GDM1 (cell line): ENCODE results near the gene SERPINA4.
"Not testable (repeated sequence)": the region's sequence is repeated elsewhere in the genome, so short reads cannot be mapped to it uniquely, and the experiment has no call there.

Source experiments
- DNase-seq: peaks from one replicate; lab custom pipeline; 2025; lab: John Stamatoyannopoulos, UW

Gene SERPINA4

DNA sequence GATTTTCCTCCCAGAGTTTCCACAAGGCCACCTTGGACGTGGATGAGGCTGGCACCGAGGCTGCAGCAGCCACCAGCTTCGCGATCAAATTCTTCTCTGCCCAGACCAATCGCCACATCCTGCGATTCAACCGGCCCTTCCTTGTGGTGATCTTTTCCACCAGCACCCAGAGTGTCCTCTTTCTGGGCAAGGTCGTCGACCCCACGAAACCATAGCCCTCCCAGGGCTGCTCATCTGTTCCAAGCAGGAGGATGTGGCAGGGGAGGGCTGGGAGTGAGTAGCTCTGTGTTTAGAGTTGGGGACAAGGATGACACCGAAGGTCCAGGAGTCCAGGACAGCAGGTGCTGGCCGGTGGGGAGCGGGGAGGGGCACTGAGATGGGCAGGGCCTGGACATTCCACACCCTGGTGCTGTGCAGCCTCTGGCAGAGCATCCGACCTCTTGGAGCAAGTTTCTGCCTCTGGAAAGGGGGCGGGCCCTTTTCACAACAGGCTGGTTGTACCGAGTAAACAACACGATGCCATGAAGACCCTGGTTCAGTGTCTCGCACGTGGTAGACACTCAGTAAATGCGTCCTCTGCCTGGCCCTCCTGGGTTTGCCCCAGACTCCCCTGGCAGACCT, 8.2 kb downstream of the SERPINA4 start:
- DNase-seq: no peak

DNA sequence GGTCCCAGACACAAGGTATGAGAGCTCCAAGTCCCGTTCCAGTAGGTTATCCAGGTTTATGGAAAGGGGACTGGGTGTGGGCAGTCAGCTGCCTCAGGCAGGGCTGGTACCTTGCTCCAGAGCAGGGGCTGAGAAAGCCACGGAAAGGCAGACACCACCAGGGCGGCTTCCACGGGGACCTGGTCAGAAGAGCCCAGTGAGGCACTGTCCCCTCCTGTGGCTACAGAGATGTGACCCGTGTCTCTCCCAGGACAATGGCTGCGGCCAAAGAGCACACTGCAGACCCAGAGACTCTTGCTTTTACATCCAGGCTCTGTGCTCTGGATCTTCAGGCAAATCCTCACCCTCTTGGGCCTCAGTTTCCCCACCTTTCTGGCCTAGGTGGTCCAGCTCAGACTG, 8.8 kb downstream of the SERPINA4 start:
- no peak for DNase-seq

- DNase-seq: no peak
Observed at GRCh38 chr14:94570440-94570839, 9.2 kb downstream of the SERPINA4 start.

- DNase-seq: no peak
Observed at GRCh38 chr14:94571395-94571794, 10.2 kb downstream of the SERPINA4 start.

GRCh38 chr14:94571950-94572349, 10.7 kb downstream of the SERPINA4 start:
- DNase-seq: no peak

GRCh38 chr14:94572637-94573303, 11.5 kb downstream of the SERPINA4 start:
- no peak for DNase-seq

DNA sequence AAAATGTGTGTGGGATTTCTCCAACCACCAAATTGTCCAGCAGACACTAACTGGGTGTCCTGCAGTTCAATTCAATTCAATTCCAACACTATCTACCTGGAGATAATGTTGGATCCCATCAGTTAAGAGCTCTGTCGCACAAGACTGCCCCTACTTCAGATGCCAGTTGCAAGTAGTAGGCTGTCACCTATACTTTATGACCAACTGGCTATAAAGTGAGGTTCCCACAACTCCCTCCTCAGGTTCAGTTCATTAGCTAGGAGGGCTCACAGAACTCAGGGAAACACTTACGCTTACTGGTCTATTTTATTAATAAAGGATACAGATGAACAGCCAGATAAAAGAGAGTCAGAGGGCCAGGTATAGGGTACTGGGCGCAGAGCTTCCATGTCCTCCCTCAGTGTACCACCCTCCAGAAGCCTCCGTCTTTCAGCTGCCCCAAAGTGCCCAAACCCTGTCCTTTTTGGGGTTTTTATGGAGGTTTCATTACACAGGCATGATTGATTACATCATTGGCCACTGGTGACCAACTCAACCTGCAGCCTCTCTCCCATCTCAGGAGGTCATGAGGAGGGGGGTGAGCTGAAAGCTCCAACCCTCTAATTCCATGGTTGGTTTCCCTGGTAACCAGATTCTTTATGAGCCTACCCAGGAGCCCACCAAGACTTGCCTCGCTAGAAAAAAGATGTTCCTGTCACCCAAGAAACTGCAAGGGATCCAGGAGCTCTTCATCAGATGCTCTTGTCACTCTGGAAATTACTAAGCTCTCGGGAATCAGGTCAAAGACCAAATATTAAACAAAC, 12.4 kb downstream of the SERPINA4 start:
- no peak for DNase-seq

- DNase-seq: no peak
Observed at GRCh38 chr14:94574336-94574735, 13.1 kb downstream of the SERPINA4 start.

DNA sequence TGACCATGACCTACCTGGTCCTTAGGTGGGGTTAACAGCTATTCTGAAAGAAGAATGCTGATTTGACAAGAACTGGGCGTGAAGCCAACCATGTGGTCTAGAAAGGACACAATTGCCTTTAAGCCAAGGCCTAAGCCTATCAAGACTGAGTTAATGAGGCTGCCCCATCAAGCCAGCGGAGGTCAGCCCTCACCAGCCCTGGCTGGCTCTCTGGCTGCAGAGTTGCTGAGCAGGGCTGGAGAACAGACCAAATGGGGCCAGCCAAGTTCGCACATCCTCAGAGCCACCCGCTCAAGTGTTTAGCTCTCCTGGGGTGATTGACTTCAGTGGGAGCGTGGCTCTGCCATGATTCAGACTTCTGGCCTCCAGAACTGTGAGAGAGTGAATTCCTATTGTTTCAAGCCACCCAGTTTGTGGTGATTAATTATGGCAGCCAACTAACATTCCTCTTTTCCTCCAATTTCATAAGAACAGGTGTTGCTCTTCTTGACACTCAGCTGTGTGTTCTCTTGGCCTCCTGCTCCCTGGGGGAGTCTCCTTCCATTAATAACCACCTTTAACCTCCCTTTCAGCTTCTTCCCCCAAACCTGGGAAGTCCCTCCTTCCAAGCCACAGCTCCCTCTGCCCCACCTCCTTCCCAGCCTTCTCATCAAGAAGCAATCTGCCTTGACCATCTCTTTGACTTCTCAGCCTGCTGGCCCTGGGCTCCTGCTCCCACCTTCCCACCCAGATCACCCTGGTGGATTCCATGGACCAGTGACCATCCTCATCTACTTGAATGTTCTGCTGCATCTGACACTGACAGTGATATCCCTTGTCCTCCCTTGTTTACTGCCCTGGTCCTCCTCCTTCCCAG, 14.7 kb downstream of the SERPINA4 start:
- DNase-seq: no peak

DNA sequence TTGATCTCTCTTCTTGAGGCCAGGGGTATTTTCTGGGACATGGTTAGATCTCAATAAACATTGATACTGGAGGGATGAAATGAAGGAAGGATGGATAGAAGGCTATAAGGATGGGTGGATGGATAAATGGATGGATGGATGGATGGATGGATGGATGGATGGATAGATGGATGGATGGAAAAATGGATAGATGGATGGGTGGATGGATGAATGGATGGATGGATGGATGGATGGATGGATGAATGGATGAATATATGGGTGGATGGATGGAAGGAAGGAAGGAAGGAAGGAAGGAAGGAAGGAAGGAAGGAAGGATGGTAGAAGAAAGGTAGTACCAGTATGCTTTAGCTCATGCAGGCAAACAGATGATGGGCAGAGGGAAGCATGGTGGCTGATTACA, 16.2 kb downstream of the SERPINA4 start:
- DNase-seq: not testable (repeated sequence)

GRCh38 chr14:94578712-94579111, 17.5 kb downstream of the SERPINA4 start:
- DNase-seq: no peak

- DNase-seq: no peak
Observed at GRCh38 chr14:94581127-94581999, 20.1 kb downstream of the SERPINA4 start, which contains the start of gene SERPINA5. SERPINA5 (plus strand) TSS chr14:94581426; CDS start chr14:94587363, 5,937 bp downstream.

- DNase-seq: no peak
Observed at GRCh38 chr14:94582199-94582750, 21.0 kb downstream of the SERPINA4 start.

- DNase-seq: no peak
Observed at GRCh38 chr14:94582851-94583250, 21.6 kb downstream of the SERPINA4 start.

DNA sequence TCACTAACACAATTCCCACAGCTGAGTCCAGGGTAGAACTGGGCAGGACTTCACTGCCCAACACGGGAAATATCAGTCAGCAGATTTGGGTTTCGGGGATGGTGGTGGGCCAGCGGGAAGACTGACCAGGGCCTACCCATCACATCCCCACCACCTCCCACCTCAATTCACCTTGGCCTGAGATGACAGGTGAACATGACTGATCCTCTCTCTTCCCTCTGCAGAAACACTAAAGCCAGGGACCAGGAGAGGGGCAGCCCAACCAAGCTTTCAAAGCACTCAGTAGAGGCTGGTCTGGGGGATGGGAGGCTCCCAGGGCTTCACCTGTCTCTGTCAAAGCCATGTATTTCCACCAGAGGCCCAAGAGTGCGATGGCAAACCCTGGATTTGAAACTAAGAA, 22.3 kb downstream of the SERPINA4 start:
- DNase-seq: no peak

- DNase-seq: no peak
Observed at GRCh38 chr14:94584591-94585280, 23.5 kb downstream of the SERPINA4 start.

GRCh38 chr14:94586635-94587034, 25.4 kb downstream of the SERPINA4 start:
- no peak for DNase-seq

DNA sequence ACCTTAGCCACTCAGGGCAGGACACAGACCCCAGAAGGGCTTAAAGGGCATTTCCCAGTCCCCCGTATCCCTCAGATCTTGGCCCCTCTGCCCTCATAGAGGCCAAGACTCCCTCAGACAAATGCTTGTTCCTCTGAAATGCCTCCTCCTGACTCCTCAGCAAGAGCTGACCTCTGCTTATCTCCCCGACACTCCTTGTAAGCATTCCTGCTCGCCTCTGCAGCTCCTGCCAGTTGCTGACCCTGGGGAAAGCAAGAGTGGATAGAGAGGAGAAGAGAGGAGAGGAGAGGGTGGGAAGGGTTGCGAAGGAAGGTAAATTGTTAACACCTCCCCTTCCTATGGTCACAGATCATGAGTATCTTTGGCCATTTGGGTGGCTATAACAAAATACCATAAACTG, 27.1 kb downstream of the SERPINA4 start:
- DNase-seq: no peak

DNA sequence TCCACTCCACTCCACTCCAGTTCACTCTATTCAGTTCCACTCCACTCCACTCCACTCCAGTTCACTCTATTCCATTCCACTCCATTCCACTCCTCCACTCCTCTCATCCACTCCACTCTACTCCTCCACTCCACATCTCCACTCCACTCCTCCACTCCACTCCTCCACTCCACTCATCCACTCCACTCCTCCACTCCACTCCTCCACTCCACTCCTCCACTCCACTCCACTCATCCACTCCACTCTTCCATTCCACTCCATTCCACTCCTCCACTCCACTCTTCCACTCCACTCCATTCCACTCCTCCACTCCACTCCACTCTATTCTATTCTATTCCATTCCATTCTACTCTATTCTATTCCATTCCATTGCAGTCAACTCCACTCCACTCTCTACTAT, 29.8 kb downstream of the SERPINA4 start:
- no peak for DNase-seq

DNA sequence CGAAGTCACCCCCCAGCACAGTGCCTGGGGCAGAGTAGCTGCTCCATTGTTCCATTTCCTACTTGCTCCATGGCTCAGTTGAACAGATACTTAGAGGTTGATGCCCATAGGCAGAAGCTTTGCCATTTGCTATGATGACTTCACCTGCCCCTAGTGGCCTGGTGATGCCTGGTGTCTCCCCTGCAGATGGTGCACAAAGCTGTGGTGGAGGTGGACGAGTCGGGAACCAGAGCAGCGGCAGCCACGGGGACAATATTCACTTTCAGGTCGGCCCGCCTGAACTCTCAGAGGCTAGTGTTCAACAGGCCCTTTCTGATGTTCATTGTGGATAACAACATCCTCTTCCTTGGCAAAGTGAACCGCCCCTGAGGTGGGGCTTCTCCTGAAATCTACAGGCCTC, 30.6 kb downstream of the SERPINA4 start:
- DNase-seq: no peak
